OCI-M2 (cell line): Measurements from ENCODE around the gene SHOC1.
"Not testable (repeated sequence)": the region's sequence is repeated elsewhere in the genome, so short reads cannot be mapped to it uniquely, and the experiment has no call there.

Source experiments
- DNase-seq: peaks from one replicate; lab custom pipeline; 2025; ENCODE audit not compliant: unreplicated experiment; lab: John Stamatoyannopoulos, UW

Gene SHOC1

GRCh38 chr9:111794835-111795556, at the start of gene SHOC1:
TSS of gene SHOC1 (minus strand) at chr9:111794937. CDS start at chr9:111791418, 3,519 bp downstream.
- no peak for DNase-seq

GRCh38 chr9:111843971-111844370, 49.2 kb upstream of the SHOC1 start:
- DNase-seq, result no peak

- no peak for DNase-seq
Observed at GRCh38 chr9:111842313-111842712, 47.6 kb upstream of the SHOC1 start.

GRCh38 chr9:111840442-111840841, 45.7 kb upstream of the SHOC1 start:
- no peak for DNase-seq

- no peak for DNase-seq
Observed at GRCh38 chr9:111839987-111840386, 45.2 kb upstream of the SHOC1 start.

- DNase-seq, result no peak
Observed at GRCh38 chr9:111839387-111839786, 44.6 kb upstream of the SHOC1 start.

GRCh38 chr9:111838439-111838838, 43.7 kb upstream of the SHOC1 start:
- DNase-seq, result no peak

GRCh38 chr9:111836311-111836710, 41.6 kb upstream of the SHOC1 start:
- DNase-seq, result no peak

- no peak for DNase-seq
Observed at GRCh38 chr9:111833941-111834340, 39.2 kb upstream of the SHOC1 start.

- no peak for DNase-seq
Observed at GRCh38 chr9:111832449-111832848, 37.7 kb upstream of the SHOC1 start.

- no peak for DNase-seq
Observed at GRCh38 chr9:111831371-111832108, 36.8 kb upstream of the SHOC1 start.

GRCh38 chr9:111828193-111828592, 33.5 kb upstream of the SHOC1 start:
- no peak for DNase-seq

- no peak for DNase-seq
Observed at GRCh38 chr9:111825468-111826145, 30.9 kb upstream of the SHOC1 start.

GRCh38 chr9:111821006-111821528, 26.3 kb upstream of the SHOC1 start:
- DNase-seq, result no peak

- no peak for DNase-seq
Observed at GRCh38 chr9:111819360-111819759, 24.6 kb upstream of the SHOC1 start.

- no peak for DNase-seq
Observed at GRCh38 chr9:111815285-111816070, 20.7 kb upstream of the SHOC1 start.

- DNase-seq, result no peak
Observed at GRCh38 chr9:111812337-111812736, 17.6 kb upstream of the SHOC1 start.

GRCh38 chr9:111810908-111811307, 16.2 kb upstream of the SHOC1 start:
- no peak for DNase-seq

- not testable (repeated sequence) for DNase-seq
Observed at GRCh38 chr9:111810415-111810814, 15.7 kb upstream of the SHOC1 start.

GRCh38 chr9:111807197-111807596, 12.5 kb upstream of the SHOC1 start:
- no peak for DNase-seq

GRCh38 chr9:111806259-111806658, 11.5 kb upstream of the SHOC1 start:
- DNase-seq, result no peak
